Upper lobe of left lung (tissue), 6 donors: Measurements from ENCODE around the gene DMD. TPM values are rescaled to one million over a fixed set of nuclear protein-coding genes. Genes with fewer than 3 reads are reported as not detected.

Experiments
- ATAC-seq, 2 donors: fragments of 200-7000 bp; cut with Tn5 transposase; one replicate each; pipeline ENCODE4 v1.9.1; 2022; ENCODE audit warnings: mild to moderate bottlenecking in 2 of 2, moderate library complexity in 2 of 2; ENCODE audit not compliant: low FRiP score in 2 of 2
- DNase-seq, 2 donors: peaks; one replicate each; pipeline ENCODE4 v3.0.0-alpha.2; 2019 to 2020
- H3K27ac ChIP-seq, 4 donors: fragments of 200-600 bp; sonication (generic); one replicate each; pipeline ENCODE4 v1.5.1; 2016 to 2019
- H3K27me3 ChIP-seq, 4 donors: fragments of 200-600 bp; sonication (generic); one replicate each; pipeline ENCODE4 v1.5.1; 2017 to 2019
- H3K36me3 ChIP-seq, 4 donors: fragments of 200-600 bp; sonication (generic); one replicate each; pipeline ENCODE4 v1.5.1; 2016 to 2019
- H3K4me1 ChIP-seq, 4 donors: fragments of 200-600 bp; sonication (generic); one replicate each; pipeline ENCODE4 v1.5.1; 2018 to 2019
- H3K4me3 ChIP-seq, 4 donors: fragments of 200-600 bp; sonication (generic); one replicate each; pipeline ENCODE4 v1.5.1; 2017 to 2019; ENCODE audit warnings: mild to moderate bottlenecking in 2 of 4, moderate library complexity in 1 of 4
- H3K9me3 ChIP-seq, 4 donors: fragments of 200-600 bp; sonication (generic); one replicate each; pipeline ENCODE4 v1.5.1; 2018 to 2019
- CTCF ChIP-seq, 6 experiments: fragments of 450-650 bp in 4 of 6; fragments of 200-600 bp in 2 of 6; sonication (generic) in 2 of 6; IDR thresholded peaks; one replicate each; pipeline ENCODE4 v1.5.1; 2016 to 2019; ENCODE audit warnings: antibody characterized with exemption in 6 of 6
- EP300 ChIP-seq, 4 donors: sonication (generic); formaldehyde crosslinking; IDR thresholded peaks; one replicate each; pipeline ENCODE4 v1.5.1; 2017; ENCODE audit warnings: antibody characterized with exemption in 4 of 4, control low read depth in 2 of 4
- POLR2A ChIP-seq, 4 donors: fragments of 450-650 bp; IDR thresholded peaks; one replicate each; pipeline ENCODE4 v1.5.1; 2016 to 2017; ENCODE audit warnings: antibody characterized with exemption in 4 of 4, mild to moderate bottlenecking in 2 of 4
- POLR2AphosphoS5 ChIP-seq, 2 donors: sonication (generic); formaldehyde crosslinking; IDR thresholded peaks; one replicate each; pipeline ENCODE4 v1.5.1; 2017; ENCODE audit warnings: antibody characterized with exemption in 2 of 2
- WGBS, 2 donors: methylation state at CpG; one replicate each; pipeline ENCODE4 v1.1.5; 2017 to 2018; 5-methylcytosine and 5-hydroxymethylcytosine counted together
- total RNA-seq, 6 donors: library from RNA; depleted of rRNA in 4 of 6; stranded (reverse); fragments of >200 nt in 4 of 6; gene quantifications; one replicate each; pipeline versions ENCODE4 v1.1.0 to v1.2.1, GENCODE V29; 2016 to 2021
- donor health status: DM: no; HTN: no; CAD: no; lungs with moderate emphysema.
- donor health status: DM: no; HTN: yes; CAD: no; lungs with severe emphysema.

DMD gene
- total RNA-seq, 6 donors from 2014 or later = 12.5 to 37.0 (median 24.0) TPM

- H3K27ac ChIP-seq = no peak overlapping the region
- H3K27me3 ChIP-seq = no peaks in the 10 kb centered on the region
- no peaks in the 10 kb centered on the region for H3K9me3 ChIP-seq
- 60% methylated on average over 4 of the region's 4 CpGs for WGBS, 2 donors
- H3K36me3 ChIP-seq = no peaks in the 10 kb centered on the region
- DNase-seq (no peak), ATAC-seq (no peak)
- no peaks in the 10 kb centered on the region for H3K4me1 ChIP-seq
- no peak for TF ChIP-seq POLR2AphosphoS5 (IDR thresholded peaks at IDR 0.05)
- TF ChIP-seq EP300 (IDR thresholded peaks at IDR 0.05) = no peak
- H3K4me3 ChIP-seq = no peak overlapping the region
Observed at GRCh38 chrX:31340587-31340986, 1870.8 kb downstream of the DMD start.

GRCh38 chrX:31338991-31339350 lies 1872.4 kb downstream of the DMD start:
- Histone ChIP-seq H3K27ac (no peak overlapping the region), H3K27me3 (no peaks in the 10 kb centered on the region), H3K4me1 (no peaks in the 10 kb centered on the region), H3K4me3 (no peak overlapping the region), H3K36me3 (no peaks in the 10 kb centered on the region), H3K9me3 (no peaks in the 10 kb centered on the region)
- 27 to 43% methylated on average over 2 of the region's 2 CpGs for WGBS, 2 donors
- TF ChIP-seq POLR2AphosphoS5 (IDR thresholded peaks at IDR 0.05) (no peak), POLR2A (IDR thresholded peaks at IDR 0.05) (no peak), EP300 (IDR thresholded peaks at IDR 0.05) (no peak), CTCF (IDR thresholded peaks at IDR 0.05) (no peak)
- DNase-seq (no peak), ATAC-seq (no peak)

GRCh38 chrX:31337332-31337731 lies 1874.0 kb downstream of the DMD start:
- H3K36me3 ChIP-seq = no peaks in the 10 kb centered on the region
- no peaks in the 10 kb centered on the region for H3K9me3 ChIP-seq
- 69 to 80% methylated on average over 2 of the region's 2 CpGs for WGBS, 2 donors
- H3K27me3 ChIP-seq = no peaks in the 10 kb centered on the region
- TF ChIP-seq POLR2A (IDR thresholded peaks at IDR 0.05) (no peak), POLR2AphosphoS5 (IDR thresholded peaks at IDR 0.05) (no peak), CTCF (IDR thresholded peaks at IDR 0.05) (no peak), EP300 (IDR thresholded peaks at IDR 0.05) (no peak)
- H3K4me3 ChIP-seq = no peak overlapping the region
- DNase-seq = no peak
- no peaks in the 10 kb centered on the region for H3K4me1 ChIP-seq
- H3K27ac ChIP-seq = no peak overlapping the region
- no peak for ATAC-seq

GRCh38 chrX:31336419-31336818 lies 1874.9 kb downstream of the DMD start:
- no peak overlapping the region for H3K4me3 ChIP-seq
- H3K27ac ChIP-seq = no peak overlapping the region
- 60 to 75% methylated on average over 1 to 2 of the region's 2 CpGs for WGBS, 2 donors
- H3K9me3 ChIP-seq = no peaks in the 10 kb centered on the region
- H3K27me3 ChIP-seq = no peaks in the 10 kb centered on the region
- no peak for TF ChIP-seq POLR2AphosphoS5 (IDR thresholded peaks at IDR 0.05)
- ATAC-seq (no peak), DNase-seq (no peak)
- no peaks in the 10 kb centered on the region for H3K36me3 ChIP-seq
- H3K4me1 ChIP-seq = no peaks in the 10 kb centered on the region

GRCh38 chrX:31334997-31335396 lies 1876.4 kb downstream of the DMD start:
- Histone ChIP-seq H3K4me1 (no peaks in the 10 kb centered on the region), H3K27ac (no peak overlapping the region), H3K27me3 (no peaks in the 10 kb centered on the region), H3K36me3 (no peaks in the 10 kb centered on the region), H3K4me3 (no peak overlapping the region), H3K9me3 (no peaks in the 10 kb centered on the region)
- WGBS, 2 donors = 86 to 89% methylated on average over 1 of the region's 1 CpG
- DNase-seq (no peak), ATAC-seq (no peak)
- TF ChIP-seq CTCF (IDR thresholded peaks at IDR 0.05) = no peak

GRCh38 chrX:31333165-31333831 lies 1878.1 kb downstream of the DMD start:
- no peak for ATAC-seq
- no peak for DNase-seq
- no peaks in the 10 kb centered on the region for H3K4me1 ChIP-seq
- WGBS, 2 donors = 54% methylated on average over 4 of the region's 4 CpGs
- H3K27me3 ChIP-seq = no peaks in the 10 kb centered on the region
- H3K4me3 ChIP-seq = no peak overlapping the region
- no peaks in the 10 kb centered on the region for H3K9me3 ChIP-seq
- TF ChIP-seq POLR2AphosphoS5 (IDR thresholded peaks at IDR 0.05) (no peak), CTCF (IDR thresholded peaks at IDR 0.05) (no peak), POLR2A (IDR thresholded peaks at IDR 0.05) (no peak), EP300 (IDR thresholded peaks at IDR 0.05) (no peak)
- no peaks in the 10 kb centered on the region for H3K36me3 ChIP-seq
- no peak overlapping the region for H3K27ac ChIP-seq
